NCI-H446 (cell line): ENCODE data around the gene SPHK1.

Experiments
- DNase-seq, 2 experiments: peaks; one replicate each; lab custom pipeline; 2025; lab: John Stamatoyannopoulos, UW

The SPHK1 gene

DNA sequence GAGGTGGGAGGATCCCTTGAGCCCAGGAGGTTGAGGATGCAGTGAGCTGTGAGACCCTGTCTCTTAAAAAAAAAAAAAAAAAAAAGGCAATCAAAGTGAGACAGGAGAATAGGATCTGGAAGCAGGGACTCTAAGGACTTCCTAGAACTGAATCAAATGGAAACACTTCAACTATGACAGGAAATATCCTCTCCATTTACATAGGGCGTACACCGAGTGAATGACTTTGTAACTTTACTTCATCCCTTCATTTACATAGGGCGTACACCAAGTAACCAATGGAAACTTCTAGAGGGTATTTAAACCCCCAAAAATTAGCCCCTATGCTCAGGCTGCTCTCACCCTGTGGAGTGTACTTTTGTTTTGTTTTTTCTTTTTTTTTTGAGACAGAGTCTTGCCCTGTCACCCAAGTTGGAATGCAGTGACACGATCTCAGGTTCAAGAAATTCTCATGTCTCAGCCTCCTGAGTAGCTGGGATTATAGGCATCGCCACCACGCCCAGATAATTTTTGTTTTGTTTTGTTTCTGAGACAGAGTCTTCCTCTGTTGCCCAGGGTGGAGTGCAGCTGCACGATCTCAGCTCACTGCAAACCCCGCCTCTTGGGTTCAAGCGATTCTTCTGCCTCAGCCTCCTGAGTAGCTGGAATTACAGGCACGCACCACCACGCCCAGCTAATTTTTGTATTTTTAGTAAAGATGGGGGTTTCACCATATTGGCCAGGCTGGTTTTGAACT, 21.1 kb upstream of the SPHK1 start:
- no peak for DNase-seq

DNA sequence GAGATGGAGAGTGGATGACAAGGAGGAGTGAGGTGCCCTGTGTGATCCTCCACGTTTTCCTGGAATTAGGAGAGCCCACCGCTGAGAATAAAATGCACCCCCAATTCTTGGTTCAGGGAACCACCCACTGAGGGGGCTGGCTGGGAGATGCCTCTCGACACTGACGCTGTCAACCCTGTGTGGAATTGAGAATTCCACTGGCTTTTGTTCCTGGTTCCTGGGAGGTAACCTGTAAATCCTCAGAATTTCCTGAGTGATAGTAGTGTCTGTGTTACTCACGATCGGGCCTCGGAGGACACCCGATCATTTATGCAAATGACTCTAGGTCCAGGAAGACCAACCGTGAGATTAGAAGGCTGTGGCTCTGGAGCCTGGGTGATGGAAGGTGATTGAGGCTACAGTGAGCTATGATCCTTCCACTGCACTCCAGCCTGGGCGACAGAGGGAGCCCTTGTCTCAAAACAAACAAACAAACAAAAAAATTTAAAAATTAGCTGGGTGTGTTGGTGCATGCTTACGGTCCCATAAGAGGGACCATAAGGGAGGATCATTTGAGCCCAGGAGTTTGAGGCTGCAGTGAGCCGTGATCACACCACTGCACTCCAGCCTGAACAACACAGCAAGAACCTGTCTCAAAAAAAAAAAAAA, 19.0 kb upstream of the SPHK1 start:
- no peak for DNase-seq

- no peak for DNase-seq
These were observed 18.2 kb upstream of the SPHK1 start for GRCh38 chr17:76366247-76366646.

- no peak for DNase-seq
These were observed 16.8 kb upstream of the SPHK1 start for GRCh38 chr17:76367642-76368041.

DNA sequence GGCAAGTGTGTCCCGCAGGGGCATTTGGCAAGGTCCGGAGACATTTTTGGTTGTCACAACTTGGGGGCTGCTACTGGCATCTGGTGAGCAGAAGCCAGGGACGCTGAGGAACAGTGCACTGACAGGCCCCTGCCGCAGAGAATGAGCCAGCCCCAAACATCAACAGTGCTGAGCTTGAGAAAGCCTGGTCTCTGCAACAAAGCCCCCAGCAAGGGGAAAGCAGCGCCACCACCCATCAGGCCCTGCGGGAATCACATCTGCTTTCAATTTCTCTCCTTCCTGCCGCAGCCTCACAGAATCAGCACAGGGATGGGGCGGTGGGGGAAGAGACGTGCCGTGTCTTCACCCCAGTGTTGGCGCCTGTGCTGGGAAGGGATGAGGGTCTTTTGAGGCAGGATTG, 15.9 kb upstream of the SPHK1 start:
- no peak for DNase-seq

DNA sequence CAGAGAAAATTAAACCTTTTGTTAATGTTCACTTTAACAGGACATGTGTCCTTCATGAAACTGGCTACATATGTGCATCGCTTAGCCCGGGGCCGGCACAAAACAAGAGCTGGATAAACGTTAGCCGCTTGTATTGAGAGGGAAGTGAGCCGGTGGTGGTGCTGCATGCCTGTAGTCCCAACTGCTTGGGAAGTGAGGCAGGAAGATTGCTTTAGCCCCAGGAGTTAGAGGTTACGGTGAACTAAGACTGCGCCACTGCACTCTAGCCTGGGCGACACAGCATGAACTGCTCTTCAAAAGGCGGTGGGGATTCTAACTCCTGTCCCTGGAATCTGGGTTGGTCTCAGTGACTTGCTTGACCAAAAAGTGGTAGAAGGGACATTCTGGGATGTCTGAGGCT, 15.0 kb upstream of the SPHK1 start:
- DNase-seq = no peak

DNA sequence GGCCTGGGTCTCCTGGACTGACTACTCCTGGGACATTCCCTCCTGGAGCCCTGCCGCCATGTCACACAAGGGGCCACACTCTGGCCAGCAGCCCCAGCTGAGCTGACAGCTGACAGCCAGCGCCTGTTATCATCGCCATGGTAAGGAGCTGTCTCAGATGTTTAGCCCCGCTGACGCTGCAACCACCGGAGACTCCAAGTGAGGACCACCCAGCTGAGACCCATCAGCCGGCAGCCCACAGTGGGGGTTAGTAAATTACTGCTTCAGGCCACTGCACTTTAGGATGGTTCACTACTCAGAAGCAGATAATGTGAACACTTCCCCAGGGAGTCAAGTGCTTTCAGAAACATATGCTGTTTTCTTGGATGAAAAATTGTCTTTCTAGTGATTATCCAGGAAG, 14.6 kb upstream of the SPHK1 start:
- no peak for DNase-seq

- no peak for DNase-seq
These were observed 14.0 kb upstream of the SPHK1 start for GRCh38 chr17:76370261-76370993.

GRCh38 chr17:76371656-76372628, 12.5 kb upstream of the SPHK1 start:
- DNase-seq = no peak

- no peak for DNase-seq
These were observed 7.9 kb upstream of the SPHK1 start for GRCh38 chr17:76376318-76377133.

- no peak for DNase-seq
These were observed 5.7 kb upstream of the SPHK1 start for GRCh38 chr17:76378548-76379274.

DNA sequence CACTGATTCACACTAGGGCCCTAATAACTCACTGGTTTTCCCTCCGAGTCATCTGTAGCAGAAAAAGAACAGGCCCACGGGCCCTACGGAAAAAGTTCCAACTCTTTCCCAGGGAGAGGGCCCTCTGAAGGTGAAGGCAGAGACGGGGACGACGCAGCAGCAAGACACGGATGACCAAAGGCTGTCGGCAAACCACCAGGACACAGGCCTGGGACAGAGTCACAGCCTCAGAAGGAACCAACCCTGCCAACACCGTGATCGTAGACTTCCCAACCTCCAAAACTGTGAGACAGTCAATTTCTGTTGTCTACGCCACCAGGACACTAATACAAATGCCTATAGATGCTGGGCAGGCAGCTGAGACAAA, 5.2 kb upstream of the SPHK1 start:
- no peak for DNase-seq

DNA sequence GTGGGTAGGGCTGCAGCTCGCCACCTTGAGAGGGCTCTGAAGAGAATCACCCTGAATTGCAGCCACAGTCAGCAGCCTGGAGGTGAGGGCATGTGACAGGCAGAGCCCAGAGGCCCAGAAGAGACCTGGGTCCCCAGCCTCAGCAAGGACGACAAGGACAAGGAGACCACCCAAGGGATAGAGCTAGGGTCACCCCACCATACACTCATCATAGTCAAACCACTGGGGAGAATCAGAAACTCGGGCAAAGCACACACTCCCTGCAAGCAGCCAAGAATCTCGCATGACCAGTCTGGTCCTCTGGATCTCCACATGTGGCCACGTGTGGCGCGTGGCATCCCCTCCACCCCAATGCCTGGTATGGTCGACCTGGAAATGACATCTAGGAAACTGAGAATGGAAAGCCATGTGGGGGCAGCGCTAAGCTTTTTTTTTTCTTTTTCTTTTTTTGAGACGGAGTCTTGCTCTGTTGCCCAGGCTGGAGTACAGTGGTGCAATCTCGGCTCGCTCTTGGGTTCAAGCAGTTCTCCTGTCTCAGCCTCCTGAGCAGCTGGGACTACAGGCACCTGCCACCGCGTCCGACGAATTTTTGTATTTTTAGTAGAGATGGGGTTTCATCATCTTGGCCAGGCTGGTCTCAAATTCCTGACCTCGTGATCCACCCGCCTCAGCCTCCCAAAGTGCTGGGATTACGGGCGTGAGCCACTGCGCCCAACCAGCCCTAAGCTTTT, 4.6 kb upstream of the SPHK1 start:
- DNase-seq = no peak

DNA sequence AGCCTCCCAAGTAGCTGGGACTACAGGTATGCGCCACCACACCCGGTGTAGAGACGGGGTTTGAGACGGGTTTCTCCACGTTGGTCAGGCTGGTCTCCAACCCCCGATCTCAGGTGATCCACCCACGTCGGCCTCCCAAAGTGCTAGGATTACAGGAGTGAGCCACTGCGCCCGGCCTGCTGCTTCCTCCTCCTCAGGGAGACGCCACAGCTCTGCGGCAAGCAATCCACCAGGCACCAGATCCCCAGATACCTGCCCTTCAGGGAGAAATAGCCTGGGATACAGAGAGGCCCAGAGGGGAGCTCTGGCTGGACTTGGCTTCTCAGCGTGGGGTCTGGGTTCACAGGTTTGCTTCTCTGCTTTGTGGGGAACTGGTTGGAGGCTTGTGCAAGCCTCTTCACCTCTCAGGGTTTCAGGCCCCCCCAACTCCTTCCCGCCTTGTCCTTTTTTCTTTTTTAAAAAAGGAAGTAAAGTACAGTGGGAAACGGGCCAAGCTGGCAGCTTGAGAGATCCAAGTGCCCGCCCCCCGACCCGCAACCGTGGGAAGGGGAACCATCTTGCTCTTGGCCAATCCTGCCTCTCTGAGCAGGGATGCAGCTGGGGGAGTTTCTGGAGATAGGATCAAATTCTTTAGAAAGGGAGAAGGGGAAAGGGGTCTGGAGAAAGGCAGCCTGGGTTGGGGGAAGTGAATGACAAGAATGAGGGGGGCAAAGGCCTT, 2.6 kb upstream of the SPHK1 start:
- no peak for DNase-seq

DNA sequence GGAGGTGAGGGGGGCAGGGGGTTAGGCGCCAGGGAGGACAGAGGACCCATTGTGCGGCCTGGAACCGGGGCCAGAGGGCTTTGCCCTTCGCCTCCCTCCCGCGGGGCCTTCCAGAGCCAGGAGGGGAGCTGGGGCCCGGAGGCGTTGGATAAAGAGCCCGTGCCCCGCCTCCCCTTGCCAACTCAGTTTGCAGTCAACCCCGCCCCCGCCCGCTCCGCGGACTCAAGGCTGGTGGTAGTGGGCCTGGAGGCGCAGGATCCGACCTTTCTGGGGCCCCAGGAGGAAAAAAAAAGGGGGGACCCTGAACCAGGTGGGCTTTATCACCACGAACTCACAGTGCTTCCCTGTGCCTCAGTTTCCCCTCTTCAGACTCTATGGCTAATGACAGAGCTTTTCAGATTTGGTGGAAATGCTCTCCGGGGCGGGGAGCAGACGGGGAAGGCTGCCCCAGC, 2.0 kb upstream of the SPHK1 start:
- DNase-seq = no peak

DNA sequence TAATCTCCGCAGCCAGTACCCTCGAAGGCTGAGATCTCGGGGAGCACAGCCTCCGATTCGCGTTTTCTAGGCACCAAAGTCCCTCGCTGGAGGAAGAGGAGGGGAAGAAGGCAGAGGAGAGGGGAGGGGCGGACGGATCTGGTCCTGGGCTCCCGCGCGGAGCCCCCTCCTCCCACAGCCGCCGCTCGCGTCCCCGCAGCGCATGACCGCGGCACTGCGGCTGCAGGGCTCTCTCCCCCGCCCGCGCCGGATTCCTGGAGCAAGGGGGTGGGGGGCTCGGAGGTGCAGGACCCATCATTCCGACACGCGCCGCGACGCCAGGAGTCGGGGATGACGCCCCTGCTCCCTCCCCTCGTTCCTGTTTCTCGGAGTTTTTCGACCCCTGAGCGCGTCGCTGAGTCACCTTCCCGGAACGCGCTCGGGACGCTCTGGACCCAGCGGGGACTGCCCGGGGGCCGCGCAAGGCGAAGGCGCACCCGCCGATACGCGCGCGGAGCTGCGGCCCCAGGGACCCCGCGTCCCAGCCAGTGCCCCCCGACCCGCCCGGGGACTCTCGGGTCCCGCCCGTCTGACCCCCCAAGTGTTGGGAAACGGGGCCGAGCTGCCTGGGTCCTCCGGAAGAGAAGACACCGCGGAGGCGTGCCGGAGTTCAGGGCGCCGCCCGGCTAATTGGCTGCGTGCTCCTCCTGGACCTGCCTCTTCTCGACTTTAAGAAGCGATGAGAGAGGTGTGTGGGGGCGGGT, 1.4 kb upstream of the SPHK1 start:
- peak in 1 of 2 experiments; percentile 36 for DNase-seq

DNA sequence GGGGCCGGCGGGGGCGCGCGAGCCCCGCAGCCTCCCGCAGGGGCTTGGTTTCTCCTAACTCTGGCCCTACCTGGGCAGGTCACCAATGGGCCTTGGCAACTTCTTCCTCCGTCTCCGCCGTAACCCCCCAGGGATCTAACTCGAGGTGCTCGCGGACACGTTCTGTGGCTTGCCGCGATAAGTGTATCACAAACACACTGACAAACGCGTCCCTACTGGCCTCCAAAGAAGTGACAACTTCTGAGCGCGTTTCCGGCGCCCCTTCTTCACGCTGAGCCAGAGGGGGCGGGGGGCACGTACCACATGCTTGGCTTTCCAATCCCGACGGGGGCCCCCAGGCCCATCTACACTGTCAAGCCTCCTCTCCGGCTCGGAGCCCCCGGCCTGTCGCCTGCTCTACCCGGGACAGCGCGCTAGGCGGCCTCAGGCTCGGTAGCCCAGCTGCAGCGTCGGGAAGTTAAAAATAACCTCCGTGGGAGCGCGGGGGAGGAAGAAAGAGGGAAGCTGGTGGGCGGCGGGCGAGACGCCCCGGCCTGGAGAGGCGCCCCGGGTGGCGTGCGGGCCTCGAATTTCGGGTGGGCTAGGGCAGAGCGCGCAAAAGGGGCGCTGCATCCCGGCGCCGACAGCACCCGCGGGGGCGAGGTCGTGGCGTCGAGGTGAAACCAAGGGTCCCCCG, 725 bp upstream of the SPHK1 start:
- DNase-seq = peak in 1 of 2 experiments; percentile 27
